Left lobe of liver (tissue), 2 donors: ENCODE results near the gene SH3RF2. TPM values are rescaled to one million over a fixed set of nuclear protein-coding genes. Genes with fewer than 3 reads are reported as not detected.
"Not testable (repeated sequence)": the region's sequence is repeated elsewhere in the genome, so short reads cannot be mapped to it uniquely, and the experiment has no call there.

Experiments used
- ATAC-seq: fragments of 200-7000 bp; cut with Tn5 transposase; one replicate; pipeline ENCODE4 v1.9.1; 2020; ENCODE audit warnings: mild to moderate bottlenecking, moderate library complexity
- DNase-seq: peaks from one replicate; pipeline ENCODE4 v3.0.0-alpha.2; 2020; ENCODE audit warnings: low spot score
- total RNA-seq: library from RNA; stranded (reverse); gene quantifications from one replicate; pipeline ENCODE4 v1.2.1, GENCODE V29; 2021
- donor health status: DM: no; HTN: no; CAD: no; lungs with moderate emphysema.
- donor health status: DM: no; HTN: yes; CAD: no.

SH3RF2 gene
- total RNA-seq: 18.0 TPM

- peak; percentile 80 for DNase-seq
- peak; percentile 85 for ATAC-seq
Measured at GRCh38 chr5:145936401-145937131, at the start of gene SH3RF2. Gene SH3RF2, plus strand, starts transcription at chr5:145936578. Its CDS starts 1,351 bp downstream, at chr5:145937929.

DNA sequence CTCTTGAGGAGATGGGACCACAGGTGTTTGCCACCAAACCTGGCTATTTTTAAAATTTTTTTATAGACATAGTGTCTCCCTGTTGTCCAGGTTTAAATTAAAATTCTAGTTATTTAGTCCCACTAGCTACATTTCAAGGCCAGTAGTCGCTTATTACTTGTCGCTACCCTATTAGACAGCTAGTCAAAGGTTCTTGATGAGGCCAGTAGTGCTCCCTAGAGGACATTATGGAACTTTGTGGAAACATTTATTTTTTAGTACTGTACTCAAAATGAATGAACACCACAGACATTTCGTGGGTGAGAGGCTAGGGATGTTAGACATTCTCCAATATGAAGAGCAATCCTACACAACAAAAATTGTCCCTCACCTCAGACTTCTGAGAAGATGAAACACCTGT lies 49.2 kb upstream of the SH3RF2 start:
- ATAC-seq: no peak

DNA sequence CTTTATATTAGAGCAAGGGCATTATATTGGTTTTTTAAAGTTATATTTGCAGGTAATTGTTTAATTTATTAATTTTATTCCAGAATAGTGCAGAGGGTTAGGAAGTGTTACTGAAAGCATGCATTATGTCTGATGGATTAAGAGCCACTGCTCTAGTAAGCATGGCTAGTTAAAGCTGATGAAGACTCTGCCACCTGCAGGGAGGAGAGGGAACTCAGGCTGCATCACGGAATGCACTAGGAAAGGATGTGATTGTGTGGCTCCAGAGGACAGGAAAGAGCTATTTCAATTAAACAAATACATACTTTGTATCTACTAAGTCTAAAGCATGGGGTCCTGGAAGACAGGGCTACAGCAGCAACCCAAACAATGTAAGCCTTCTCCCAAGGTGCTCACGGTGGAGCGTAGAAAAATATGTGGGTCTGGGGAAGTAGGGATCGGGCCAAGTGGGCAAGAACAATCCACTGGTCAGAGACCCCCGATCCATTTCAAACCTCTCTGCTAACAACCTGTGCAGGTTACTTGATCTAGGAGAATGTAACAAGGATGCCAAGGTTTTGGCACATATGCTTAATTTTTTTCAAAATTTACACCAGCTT lies 48.3 kb upstream of the SH3RF2 start:
- DNase-seq: peak; percentile 51
- ATAC-seq: peak; percentile 100

More for the DNA sequence above, 49.2 kb upstream of the SH3RF2 start:
- DNase-seq: no peak

DNA sequence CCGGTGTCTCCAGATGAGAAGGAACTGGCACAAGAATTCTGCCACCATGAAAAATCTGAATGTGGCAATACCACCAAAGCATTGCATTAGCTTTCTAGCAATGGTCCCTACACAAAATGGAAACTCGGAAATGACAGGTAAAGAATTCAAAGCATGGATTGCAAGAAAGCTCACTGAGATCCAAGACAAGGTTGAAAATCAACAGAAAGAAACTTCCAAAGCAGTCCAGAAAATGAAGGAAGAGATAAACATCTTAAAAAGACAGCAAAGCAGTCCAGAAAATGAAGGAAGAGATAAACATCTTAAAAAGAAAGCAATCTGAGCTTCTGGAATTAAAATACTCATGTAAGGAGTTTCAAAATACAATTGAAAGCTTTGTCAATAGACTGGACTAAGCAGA lies 46.8 kb upstream of the SH3RF2 start:
- no peak for DNase-seq
- no peak for ATAC-seq

- not testable (repeated sequence) for ATAC-seq, DNase-seq
Measured at GRCh38 chr5:145891378-145891777, 45.0 kb upstream of the SH3RF2 start.

GRCh38 chr5:145898171-145898570 lies 38.2 kb upstream of the SH3RF2 start:
- DNase-seq (no peak), ATAC-seq (no peak)

DNA sequence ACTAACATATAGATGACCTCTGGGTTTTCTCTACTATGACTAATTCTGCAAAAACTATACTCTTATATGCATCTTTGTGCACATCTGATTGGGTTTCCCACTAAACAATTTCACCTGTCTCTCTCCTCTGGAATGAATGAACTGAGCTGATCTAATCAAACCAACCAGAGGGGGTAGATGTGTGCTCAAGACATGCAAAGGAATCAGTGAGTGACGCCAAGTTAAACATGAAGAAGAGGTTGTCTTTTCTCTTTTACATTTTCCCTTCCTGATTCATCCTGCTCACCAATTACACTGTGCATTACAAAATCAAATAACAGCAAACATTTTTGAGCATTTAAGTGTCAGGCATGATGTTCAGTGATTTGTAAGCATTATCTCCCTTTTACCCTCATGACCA lies 34.0 kb upstream of the SH3RF2 start:
- DNase-seq (no peak), ATAC-seq (no peak)

- ATAC-seq (no peak), DNase-seq (no peak)
Measured at GRCh38 chr5:145903113-145903512, 33.3 kb upstream of the SH3RF2 start.

GRCh38 chr5:145903867-145904266 lies 32.5 kb upstream of the SH3RF2 start:
- ATAC-seq: no peak
- DNase-seq: no peak

GRCh38 chr5:145904743-145905142 lies 31.6 kb upstream of the SH3RF2 start:
- ATAC-seq: no peak
- DNase-seq: no peak

- ATAC-seq (no peak), DNase-seq (no peak)
Measured at GRCh38 chr5:145906401-145906800, 30.0 kb upstream of the SH3RF2 start.

GRCh38 chr5:145908206-145908960 lies 28.0 kb upstream of the SH3RF2 start:
- DNase-seq (no peak), ATAC-seq (no peak)

- DNase-seq (no peak), ATAC-seq (no peak)
Measured at GRCh38 chr5:145911164-145911563, 25.2 kb upstream of the SH3RF2 start.

- peak; percentile 57 for DNase-seq
- peak; percentile 96 for ATAC-seq
Measured at GRCh38 chr5:145912019-145912418, 24.4 kb upstream of the SH3RF2 start.

DNA sequence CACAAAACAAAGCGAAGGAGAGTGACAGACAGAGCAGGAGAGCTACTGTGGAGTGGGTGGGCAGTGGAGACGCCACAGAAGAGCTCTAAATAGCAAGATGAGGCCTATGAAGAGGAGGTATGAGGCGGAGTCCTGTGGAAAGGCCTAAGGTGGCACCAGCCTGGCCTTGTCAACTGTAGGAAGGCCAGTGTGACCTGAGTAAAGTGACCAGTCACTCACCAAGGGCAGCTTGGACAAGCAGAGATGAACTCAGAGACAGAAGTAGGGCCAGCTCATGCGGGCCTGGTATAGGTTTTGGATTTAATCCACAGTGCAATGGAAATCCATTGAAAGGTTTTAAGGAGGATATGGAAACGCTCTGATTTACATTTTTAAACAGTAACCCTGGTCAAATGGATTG lies 23.8 kb upstream of the SH3RF2 start:
- DNase-seq: no peak
- peak; percentile 55 for ATAC-seq

GRCh38 chr5:145913701-145914100 lies 22.7 kb upstream of the SH3RF2 start:
- no peak for DNase-seq
- no peak for ATAC-seq

- ATAC-seq: no peak
- no peak for DNase-seq
Measured at GRCh38 chr5:145915970-145916638, 20.3 kb upstream of the SH3RF2 start.

- DNase-seq (no peak), ATAC-seq (no peak)
Measured at GRCh38 chr5:145917288-145917687, 19.1 kb upstream of the SH3RF2 start.

- no peak for DNase-seq
- ATAC-seq: no peak
Measured at GRCh38 chr5:145918397-145918796, 18.0 kb upstream of the SH3RF2 start.

DNA sequence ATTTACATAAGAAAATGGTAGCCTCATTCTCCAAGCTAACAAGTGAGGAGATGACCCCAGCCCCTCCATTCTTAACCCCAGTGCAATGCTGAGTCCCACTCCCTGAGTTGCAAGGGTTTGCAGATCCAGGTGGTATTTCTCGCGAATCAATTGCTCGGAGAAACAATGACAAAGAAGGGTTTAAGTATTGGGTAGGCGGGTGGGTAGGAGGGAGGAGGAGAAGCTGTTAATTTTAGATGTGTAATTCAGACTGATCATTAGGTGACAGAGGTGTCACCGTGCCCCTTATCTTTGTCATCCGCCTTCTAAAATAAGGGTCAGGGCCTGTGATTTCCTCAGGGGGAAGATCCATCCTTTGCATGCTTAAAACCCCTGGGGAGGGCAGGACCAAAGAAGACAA lies 17.0 kb upstream of the SH3RF2 start:
- ATAC-seq (no peak), DNase-seq (no peak)

DNA sequence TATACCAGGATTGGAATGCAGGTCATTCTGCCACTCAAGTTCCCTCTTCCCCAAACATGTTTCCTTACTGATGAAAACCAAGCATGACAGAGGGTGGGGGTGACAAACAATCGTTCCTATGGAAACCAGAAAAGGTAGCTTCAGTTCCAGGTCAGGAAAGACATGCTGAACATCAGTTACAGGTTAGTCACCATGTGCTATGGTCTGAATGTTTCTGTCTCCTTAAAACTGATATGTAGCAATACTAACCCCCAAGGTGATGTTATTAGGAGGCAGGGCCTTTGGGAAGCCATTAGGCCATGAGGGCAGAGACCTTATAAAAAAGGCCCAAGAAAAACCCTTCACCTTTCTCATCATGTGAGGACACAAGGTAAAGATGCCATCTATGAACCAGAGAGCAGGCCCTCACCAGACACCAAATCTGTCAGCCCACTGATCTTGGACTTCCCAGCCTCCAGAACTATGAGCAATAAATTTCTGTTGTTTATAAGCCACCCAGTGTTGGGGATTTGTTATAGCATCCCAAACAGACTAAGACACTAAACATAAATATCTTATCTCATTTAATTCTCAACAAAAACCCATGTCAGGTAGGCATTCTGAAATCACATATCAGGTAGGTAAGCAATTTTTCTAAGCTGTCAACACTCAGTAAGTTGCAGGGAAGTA lies 15.7 kb upstream of the SH3RF2 start:
- DNase-seq (no peak), ATAC-seq (no peak)
